GM19324 (cell line): ENCODE results near the gene ELF4.

Experiments used
- ATAC-seq: cut with Tn5 transposase; IDR thresholded peaks from one replicate; pipeline ENCODE4 v1.9.1; 2021; ENCODE audit warnings: mild to moderate bottlenecking, moderate library complexity; ENCODE audit not compliant: unreplicated experiment, low FRiP score

ELF4 gene

DNA sequence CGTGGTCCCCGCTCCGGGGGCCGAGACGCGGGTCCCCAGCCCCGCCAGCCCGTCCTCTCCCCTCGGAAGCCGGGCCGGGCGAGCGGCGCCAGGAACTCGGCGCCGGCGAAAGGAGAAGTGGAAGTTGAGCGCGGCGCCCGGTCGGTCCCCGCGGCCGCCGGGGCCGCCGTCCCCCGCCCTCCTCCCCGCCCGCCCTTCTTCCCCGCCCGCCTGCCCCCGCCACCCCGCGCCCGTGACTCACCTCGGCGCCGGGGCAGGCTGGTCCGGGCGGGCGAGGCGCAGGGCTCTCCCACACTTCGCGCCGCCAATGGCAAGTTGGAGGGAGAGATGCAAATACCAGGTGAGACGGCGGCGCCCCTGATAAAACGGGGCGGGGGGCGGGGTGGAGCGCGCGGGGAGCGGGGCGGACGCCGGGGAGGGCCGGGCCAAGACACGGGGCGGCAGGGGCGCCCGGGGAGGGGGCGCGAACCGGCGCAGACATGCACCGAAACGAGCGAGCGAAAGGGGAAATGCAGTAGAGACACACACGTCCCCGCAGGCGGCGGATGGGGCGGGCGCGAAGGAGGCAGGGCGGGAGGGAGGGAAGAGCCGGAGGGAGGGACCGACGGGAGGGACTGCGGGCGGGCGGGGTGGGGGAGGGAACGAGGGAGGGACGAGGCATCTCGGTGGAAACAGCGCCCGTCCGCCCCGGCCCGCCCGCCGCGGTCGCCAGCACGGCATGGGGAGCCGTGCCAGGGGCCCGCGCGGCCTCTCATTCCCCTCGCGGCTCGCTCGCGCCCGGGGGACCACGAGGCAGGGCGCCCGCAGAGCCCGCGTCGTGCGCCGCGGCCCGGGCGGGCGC is at the start of gene ELF4:
Gene ELF4 (minus strand): TSS at position 119 of the 841 bp plus-strand sequence. CDS start 29,167 bp downstream, outside the sequence.
- peak; percentile 36 for ATAC-seq

DNA sequence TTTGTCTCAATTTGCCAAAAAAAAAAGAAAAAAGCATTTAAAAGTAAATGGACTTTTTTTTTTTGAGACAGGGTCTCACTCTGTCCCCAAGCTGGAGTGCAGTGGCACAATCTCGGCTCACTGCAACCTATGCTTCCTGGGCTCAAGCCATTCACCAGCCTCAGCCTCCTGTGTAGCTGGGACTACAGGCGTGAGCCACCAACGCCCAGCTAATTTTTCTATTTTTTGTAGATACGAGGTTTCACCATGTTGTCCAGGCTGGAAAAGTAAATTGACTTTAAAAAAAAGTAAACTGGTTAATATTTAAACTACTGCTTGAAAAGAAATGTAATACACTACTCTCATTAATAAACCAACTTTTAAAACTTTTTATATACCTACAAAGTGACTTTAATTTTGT is 49.5 kb upstream of the ELF4 start:
- no peak for ATAC-seq

- no peak for ATAC-seq
Measured at GRCh38 chrX:130158311-130158710, 48.0 kb upstream of the ELF4 start.

GRCh38 chrX:130155564-130155963 is 45.3 kb upstream of the ELF4 start:
- ATAC-seq, result no peak

GRCh38 chrX:130147631-130148030 is 37.3 kb upstream of the ELF4 start:
- ATAC-seq, result no peak

DNA sequence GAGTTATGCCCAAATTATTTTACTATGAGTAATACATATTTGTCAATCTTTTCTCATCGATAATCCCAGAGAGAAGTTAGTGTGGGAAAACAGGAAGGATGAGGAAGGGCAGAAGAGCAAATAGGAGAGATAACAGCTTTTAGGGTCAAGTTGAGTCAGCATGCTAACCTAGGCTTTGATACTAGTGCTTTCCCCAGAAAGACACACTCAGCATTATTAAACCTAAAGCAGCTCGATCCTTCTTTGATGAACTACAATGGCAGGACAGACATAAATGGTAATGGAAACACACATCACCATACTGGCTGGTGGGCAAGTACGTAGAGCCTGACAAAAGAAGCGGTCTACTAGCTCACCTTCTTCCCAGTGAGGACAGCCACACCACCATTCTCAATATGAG is 34.8 kb upstream of the ELF4 start:
- no peak for ATAC-seq

DNA sequence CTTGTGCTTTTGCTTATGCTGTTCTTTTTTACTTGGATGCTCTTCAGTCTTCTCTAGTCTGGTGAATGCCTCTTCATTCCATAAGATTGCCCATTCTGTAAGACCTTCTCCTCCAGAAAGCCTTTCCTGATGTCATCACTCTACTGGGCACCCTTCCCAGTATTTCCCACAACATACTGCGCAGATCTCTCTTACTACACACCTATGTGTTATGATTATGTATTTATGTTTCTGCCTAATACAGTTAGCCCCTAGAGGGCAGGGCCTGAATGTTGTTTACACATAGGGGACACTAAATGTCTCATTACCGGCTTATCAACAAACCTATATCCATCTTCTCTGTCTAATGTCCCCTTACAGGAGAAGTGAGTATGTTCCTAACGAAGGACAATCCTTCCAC is 34.2 kb upstream of the ELF4 start:
- ATAC-seq, result no peak

DNA sequence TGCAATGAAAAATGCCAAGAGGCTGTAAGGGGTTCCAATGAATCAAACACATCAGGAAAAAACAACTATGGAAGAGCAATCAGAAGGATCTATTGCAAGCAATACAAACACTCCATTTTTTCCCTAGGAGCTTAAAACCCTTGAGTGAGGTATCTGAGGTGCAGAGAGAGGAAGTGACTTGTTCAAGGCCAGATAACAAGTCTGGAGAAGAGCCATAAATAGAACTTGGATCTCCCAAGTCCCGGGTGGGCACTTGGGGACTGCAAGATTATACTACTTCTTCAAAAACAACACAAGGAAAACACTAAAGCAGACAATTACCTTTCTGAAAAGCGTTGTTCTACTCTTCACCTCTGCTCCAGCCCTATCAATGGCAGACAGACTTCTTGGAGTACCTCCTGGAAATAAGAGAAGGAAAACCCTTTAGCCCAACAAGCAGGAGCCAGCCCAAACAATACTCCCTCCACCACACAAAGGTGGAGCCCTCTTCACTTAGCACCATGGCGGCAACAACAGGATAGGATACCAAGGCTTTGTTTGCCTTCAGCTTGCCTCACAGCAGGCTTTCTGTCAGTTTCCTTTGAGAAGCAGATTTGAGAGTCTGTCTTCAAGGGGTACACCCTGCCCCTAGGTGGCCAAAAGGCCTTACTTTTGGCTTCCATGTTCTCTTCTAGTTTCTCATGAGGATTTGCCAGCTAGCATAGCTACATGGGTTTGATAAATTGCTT is 29.3 kb upstream of the ELF4 start:
- no peak for ATAC-seq

GRCh38 chrX:130136961-130137360 is 26.7 kb upstream of the ELF4 start:
- ATAC-seq, result no peak

GRCh38 chrX:130136496-130136895 is 26.2 kb upstream of the ELF4 start:
- ATAC-seq, result no peak

- ATAC-seq, result no peak
Measured at GRCh38 chrX:130130990-130131389, 20.7 kb upstream of the ELF4 start.

DNA sequence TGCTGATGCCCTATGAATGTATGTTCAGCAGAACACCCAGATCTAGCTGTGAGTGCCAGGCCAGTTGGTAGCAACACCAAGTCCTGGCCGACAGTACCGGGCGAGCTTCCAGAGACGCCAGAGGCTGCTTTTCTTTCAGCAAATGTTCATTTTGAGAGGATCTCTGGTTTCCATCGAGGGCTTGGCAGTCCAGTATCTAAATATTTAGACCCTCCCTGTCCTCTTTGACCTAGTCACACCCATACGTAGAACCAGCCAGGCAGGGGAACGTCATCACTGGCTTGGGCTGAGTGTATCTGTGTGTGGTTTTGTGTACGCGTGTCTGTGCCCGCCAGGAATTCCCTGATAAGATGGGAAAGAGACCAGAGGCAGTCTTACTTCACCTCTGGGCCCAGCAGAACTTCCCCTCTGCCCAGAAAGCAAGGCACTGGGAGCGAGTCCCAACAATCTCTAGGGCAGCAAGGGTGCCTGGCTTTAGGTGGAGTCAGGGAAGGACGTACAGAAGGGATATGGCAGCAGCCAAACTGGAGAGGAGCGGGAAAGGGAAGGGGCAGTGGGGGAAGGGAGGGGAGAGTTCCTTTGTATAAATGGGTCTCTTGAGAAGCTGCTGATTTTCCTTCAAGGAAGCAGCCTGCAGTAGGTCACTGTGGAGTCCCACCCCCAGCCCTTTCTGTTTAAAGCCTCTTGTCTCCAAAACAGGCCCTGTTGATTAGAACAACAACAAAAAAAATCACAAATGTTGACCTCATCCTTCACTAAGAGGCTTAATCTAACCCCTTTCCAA is 15.0 kb upstream of the ELF4 start:
- ATAC-seq, result no peak

GRCh38 chrX:130124577-130124976 is 14.3 kb upstream of the ELF4 start:
- no peak for ATAC-seq

- no peak for ATAC-seq
Measured at GRCh38 chrX:130121505-130121800, 11.2 kb upstream of the ELF4 start.

DNA sequence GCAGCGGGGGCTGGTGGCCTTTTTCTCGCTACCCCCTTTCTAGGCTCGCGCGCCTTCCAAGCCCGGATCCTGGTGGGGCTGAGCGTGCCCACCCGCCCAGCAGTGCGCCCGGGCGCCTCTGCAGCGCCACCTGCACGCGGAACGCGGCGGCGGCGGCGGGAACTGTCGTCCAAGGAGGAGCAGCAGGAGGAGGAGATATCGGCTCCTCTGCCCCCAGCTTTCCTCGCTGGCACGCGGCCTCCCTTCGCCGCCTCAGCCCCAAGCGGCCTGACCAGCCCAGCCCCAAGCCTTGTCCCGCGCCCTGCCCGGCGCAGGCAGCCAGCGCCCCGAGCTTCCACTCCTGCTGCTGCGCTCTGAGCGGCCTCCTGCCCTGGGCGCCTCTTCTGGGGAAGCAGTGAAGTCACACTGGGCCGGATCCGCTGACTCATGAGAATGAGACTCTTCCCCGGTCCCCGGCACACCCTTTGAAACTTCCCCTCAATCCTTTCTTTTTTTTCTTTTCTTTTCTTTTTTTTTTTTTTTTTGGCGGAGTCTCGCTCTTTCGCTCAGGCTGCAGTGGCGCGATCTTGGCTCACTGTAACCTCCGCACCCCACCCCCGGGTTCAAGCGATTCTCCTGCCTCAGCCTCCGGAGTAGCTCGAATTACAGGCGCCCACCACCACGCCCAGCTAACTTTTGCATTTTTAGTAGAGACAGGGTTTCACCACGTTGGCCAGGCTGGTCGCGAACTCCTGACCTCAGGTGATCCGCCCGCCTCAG is 10.6 kb upstream of the ELF4 start:
- peak; percentile 52 for ATAC-seq

- ATAC-seq, result no peak
Measured at GRCh38 chrX:130120321-130120731, 10.0 kb upstream of the ELF4 start.

DNA sequence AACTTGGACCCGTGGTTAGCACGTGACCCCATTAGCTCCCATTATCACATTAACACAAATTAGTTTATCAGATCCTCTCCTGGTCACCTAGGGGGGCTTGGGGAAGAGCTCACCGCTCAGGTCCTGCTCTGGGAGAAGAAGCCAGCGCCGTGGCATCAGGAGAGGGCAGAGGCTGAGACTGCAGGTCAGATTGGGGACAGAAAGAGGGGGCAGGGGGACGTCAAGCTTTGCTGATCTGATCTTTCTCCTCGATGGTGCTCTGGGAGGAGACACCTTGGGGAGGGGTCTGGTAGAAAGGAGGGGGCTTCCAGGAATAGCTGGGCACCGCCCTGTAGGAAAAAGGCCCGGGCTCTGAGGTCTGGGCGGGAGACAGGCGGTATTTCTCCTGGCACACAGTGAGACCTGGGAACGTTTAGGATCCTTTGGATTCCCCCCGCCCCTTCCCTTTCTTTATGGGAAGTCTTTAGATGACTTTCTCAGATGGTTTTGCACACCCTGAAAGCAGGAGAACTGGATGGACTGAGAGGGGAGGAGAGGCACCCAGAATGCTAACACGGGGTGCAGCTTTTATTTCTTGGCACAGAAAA is 9.1 kb upstream of the ELF4 start:
- no peak for ATAC-seq

GRCh38 chrX:130118441-130119311 is 8.4 kb upstream of the ELF4 start:
- no peak for ATAC-seq

- no peak for ATAC-seq
Measured at GRCh38 chrX:130117166-130117565, 6.9 kb upstream of the ELF4 start.
